A549 (cell line): ENCODE measurements around the gene VAV3. TPM values are rescaled to one million over a fixed set of nuclear protein-coding genes. Genes with fewer than 3 reads are reported as not detected.

Experiments used
- ATAC-seq, 2 experiments: fragments of 200-7000 bp in 1 of 2; fragments of >200 bp in 1 of 2; cut with Nextera tagmentation in 1 of 2; cut with Tn5 transposase in 1 of 2; 3 replicates each; pipeline versions ENCODE4 v1.8.0 to v1.9.1; 2018 to 2020; ENCODE audit warnings: mild to moderate bottlenecking in 1 of 2, moderate library complexity in 1 of 2
- CTCF ChIA-PET: fragments of 300-600 bp; sonication (Branson Sonifier 250); formaldehyde crosslinking; extraction: SDS; loops from one replicate; lab custom pipeline; 2021; ENCODE audit warnings: antibody characterized with exemption, inconsistent platforms; lab: Yijun Ruan, JAX
- POLR2A ChIA-PET: fragments of 350-600 bp; formaldehyde crosslinking; extraction: SDS; loops from one replicate; lab custom pipeline; 2021; ENCODE audit warnings: antibody characterized with exemption, inconsistent platforms; lab: Yijun Ruan, JAX
- DNase-seq, 2 experiments: peaks; one replicate each; pipeline versions ENCODE4 v3.0.0 to v3.0.0-alpha.2; 2011 to 2016; ENCODE audit warnings: low read depth in 1 of 2, low spot score in 1 of 2
- FAIRE-seq: peaks from 2 replicates; lab custom pipeline; 2011; peaks lifted over from hg19 to GRCh38; lab: Jason Lieb, UNC
- H3K27ac ChIP-seq, 2 experiments: fragments of >200 bp; sonication (Bioruptor Twin); formaldehyde crosslinking; 3 replicates each; pipeline ENCODE4 v1.5.1; 2016 to 2017
- H3K4me1 ChIP-seq: fragments of >200 bp; sonication (Bioruptor Twin); formaldehyde crosslinking; 3 replicates; pipeline ENCODE4 v1.6.1; 2016
- H3K4me2 ChIP-seq: fragments of >200 bp; sonication (Bioruptor Twin); formaldehyde crosslinking; 3 replicates; pipeline ENCODE4 v1.6.1; 2016
- H3K4me3 ChIP-seq: fragments of >200 bp; sonication (Bioruptor Twin); formaldehyde crosslinking; 3 replicates; pipeline ENCODE4 v1.5.1; 2016
- H3K9me3 ChIP-seq: fragments of >200 bp; sonication (Bioruptor Twin); formaldehyde crosslinking; 3 replicates; pipeline ENCODE4 v1.6.1; 2016
- BHLHE40 ChIP-seq: IDR thresholded peaks from 2 replicates; pipeline ENCODE4 v1.6.1; 2012; ENCODE audit warnings: low read depth, low read length, inconsistent platforms
- CBX2 ChIP-seq: fragments of 200-600 bp; sonication (generic); IDR thresholded peaks from 2 replicates; pipeline ENCODE4 v1.6.1; 2016; ENCODE audit warnings: low read depth, mild to moderate bottlenecking, borderline replicate concordance
- CBX8 ChIP-seq: fragments of 200-600 bp; sonication (generic); IDR thresholded peaks from 2 replicates; pipeline ENCODE4 v1.6.1; 2016
- CHD4 ChIP-seq: fragments of 200-600 bp; sonication (generic); IDR thresholded peaks from 2 replicates; pipeline ENCODE4 v1.6.1; 2016; ENCODE audit warnings: antibody characterized with exemption, mild to moderate bottlenecking, borderline replicate concordance
- EHMT2 ChIP-seq: fragments of 200-600 bp; sonication (generic); IDR thresholded peaks from 2 replicates; pipeline ENCODE4 v1.6.1; 2016; ENCODE audit warnings: antibody characterized with exemption, low read depth, mild to moderate bottlenecking, moderate library complexity
- ELK1 ChIP-seq: fragments of 150-350 bp; IDR thresholded peaks from 2 replicates; pipeline ENCODE4 v1.6.1; 2014; ENCODE audit warnings: low read depth, mild to moderate bottlenecking, low read length
- EP300 ChIP-seq, 2 experiments: fragments of >200 bp; sonication (Bioruptor Twin); formaldehyde crosslinking; IDR thresholded peaks; 2 replicates in 1 of 2; 3 replicates in 1 of 2; pipeline ENCODE4 v1.6.1; 2016 to 2017
- ESRRA ChIP-seq: fragments of 150-350 bp; IDR thresholded peaks from 2 replicates; pipeline ENCODE4 v1.6.1; 2014; ENCODE audit warnings: mild to moderate bottlenecking, low read length, borderline replicate concordance
- FOSB ChIP-seq: fragments of 250-450 bp; sonication (Bioruptor Pico); IDR thresholded peaks from 2 replicates; pipeline ENCODE4 v1.5.0; 2020; ENCODE audit warnings: mild to moderate bottlenecking, moderate library complexity
- FOXS1 ChIP-seq: fragments of 250-450 bp; sonication (Bioruptor Pico); IDR thresholded peaks from 2 replicates; pipeline ENCODE4 v1.5.0; 2020; ENCODE audit warnings: mild to moderate bottlenecking, moderate library complexity
- HES2 ChIP-seq: fragments of >200 bp; sonication (Bioruptor Twin); formaldehyde crosslinking; IDR thresholded peaks from 2 replicates; pipeline ENCODE4 v1.6.1; 2016
- HOXA7 ChIP-seq: fragments of 250-450 bp; sonication (Bioruptor Pico); IDR thresholded peaks from 2 replicates; pipeline ENCODE4 v1.5.0; 2020; ENCODE audit warnings: mild to moderate bottlenecking, moderate library complexity
- JUN ChIP-seq, 2 experiments: fragments of >200 bp; sonication (Bioruptor Twin); formaldehyde crosslinking; IDR thresholded peaks; 2 replicates in 1 of 2; 3 replicates in 1 of 2; pipeline ENCODE4 v1.6.1; 2016 to 2017
- JUNB ChIP-seq: fragments of >200 bp; sonication (Bioruptor Twin); formaldehyde crosslinking; IDR thresholded peaks from 2 replicates; pipeline ENCODE4 v1.6.1; 2016
- KDM1A ChIP-seq: fragments of 200-600 bp; sonication (generic); IDR thresholded peaks from 2 replicates; pipeline ENCODE4 v1.6.1; 2016; ENCODE audit warnings: low read depth, mild to moderate bottlenecking
- KDM5A ChIP-seq: fragments of 200-600 bp; sonication (generic); IDR thresholded peaks from 2 replicates; pipeline ENCODE4 v1.6.1; 2016; ENCODE audit warnings: antibody characterized with exemption, mild to moderate bottlenecking
- MYC ChIP-seq: IDR thresholded peaks from 2 replicates; pipeline ENCODE4 v1.6.1; 2012; ENCODE audit warnings: mild to moderate bottlenecking, inconsistent platforms, low read length, improper control_type of control experiment, borderline replicate concordance
- NFE2L2 ChIP-seq: fragments of 150-350 bp; conservative IDR thresholded peaks from 2 replicates; pipeline ENCODE4 v1.6.1; 2014; ENCODE audit warnings: low read length
- NR3C1 ChIP-seq: fragments of >200 bp; sonication (Bioruptor Twin); formaldehyde crosslinking; IDR thresholded peaks from 3 replicates; pipeline ENCODE4 v1.6.1; 2017
- PBX3 ChIP-seq: IDR thresholded peaks from 2 replicates; pipeline ENCODE4 v1.6.1; 2012
- POLR2A ChIP-seq: IDR thresholded peaks from 2 replicates; pipeline ENCODE4 v1.6.1; 2012; ENCODE audit warnings: mild to moderate bottlenecking, low read length
- RAD21 ChIP-seq, 2 experiments: fragments of >200 bp in 1 of 2; sonication (Bioruptor Twin) in 1 of 2; formaldehyde crosslinking in 1 of 2; IDR thresholded peaks in 1 of 2; conservative IDR thresholded peaks in 1 of 2; 2 replicates in 1 of 2; 3 replicates in 1 of 2; pipeline ENCODE4 v1.6.1; 2012 to 2018; ENCODE audit warnings: inconsistent platforms in 1 of 2
- RARB ChIP-seq: fragments of 250-450 bp; sonication (Bioruptor Pico); IDR thresholded peaks from 2 replicates; pipeline ENCODE4 v1.8.0; 2021; ENCODE audit warnings: mild to moderate bottlenecking, moderate library complexity
- RFX5 ChIP-seq: fragments of 450-650 bp; IDR thresholded peaks from 2 replicates; pipeline ENCODE4 v1.7.1; 2014; ENCODE audit warnings: antibody characterized with exemption, mild to moderate bottlenecking, moderate library complexity
- SMC3 ChIP-seq: fragments of >200 bp; sonication (Bioruptor Twin); formaldehyde crosslinking; IDR thresholded peaks from 3 replicates; pipeline ENCODE4 v1.6.1; 2018; ENCODE audit warnings: inconsistent platforms
- SREBF2 ChIP-seq: fragments of 450-650 bp; IDR thresholded peaks from 2 replicates; pipeline ENCODE4 v1.6.1; 2014; ENCODE audit warnings: mild to moderate bottlenecking, moderate library complexity
- TFCP2L1 ChIP-seq: fragments of 250-450 bp; sonication (Bioruptor Pico); IDR thresholded peaks from 2 replicates; pipeline ENCODE4 v1.5.0; 2021; ENCODE audit warnings: mild to moderate bottlenecking
- TP53 ChIP-seq: fragments of 250-450 bp; sonication (Bioruptor Pico); IDR thresholded peaks from 2 replicates; pipeline ENCODE4 v1.5.0; 2021; ENCODE audit warnings: mild to moderate bottlenecking, moderate library complexity
- ZC3H11A ChIP-seq: fragments of 450-650 bp; IDR thresholded peaks from 2 replicates; pipeline ENCODE4 v1.6.1; 2014; ENCODE audit warnings: antibody characterized with exemption, mild to moderate bottlenecking
- ZSCAN20 ChIP-seq: fragments of 250-450 bp; sonication (Bioruptor Pico); IDR thresholded peaks from 2 replicates; pipeline ENCODE4 v1.8.0; 2022; ENCODE audit warnings: mild to moderate bottlenecking, moderate library complexity
- WGBS: methylation state at CpG from one replicate; pipeline ENCODE4 v1.1.6; 2017; ENCODE audit errors: missing lambda C conversion rate; 5-methylcytosine and 5-hydroxymethylcytosine counted together
- polyA plus RNA-seq, 4 experiments: library from polyadenylated mRNA; depleted of rRNA in 3 of 4; stranded (reverse); fragments of >200 nt; fragmentation: RNase III in 1 of 4; extraction: RNeasy Plus Mini Kit Qiagen cat#74134 plus additional on column Dnase treatment in 1 of 4; gene quantifications; 2 replicates in 3 of 4; 3 replicates in 1 of 4; pipeline ENCODE4 v1.2.3, GENCODE V29; 2011 to 2017
- TF ChIP-seq, protein P1 (sequence below): fragments of >200 bp; sonication (Bioruptor Twin); formaldehyde crosslinking; IDR thresholded peaks from 3 replicates; pipeline ENCODE4 v1.5.1; 2016

Gene VAV3
- polyA plus RNA-seq, 2 of the 4 experiments (the other 2 are of a cell fraction): 12.8 to 22.7 TPM

- Histone ChIP-seq H3K4me3 (no peak overlapping the region), H3K27ac (no peak overlapping the region), H3K4me2 (no peak overlapping the region), H3K9me3 (no peaks in the 10 kb centered on the region), H3K4me1 (peaks cover 5% of the 10 kb centered on the region; the same call in 1 of the 3 replicates)
- DNase-seq: peak; percentile 3 to 33
- TF ChIP-seq, protein P1, sequence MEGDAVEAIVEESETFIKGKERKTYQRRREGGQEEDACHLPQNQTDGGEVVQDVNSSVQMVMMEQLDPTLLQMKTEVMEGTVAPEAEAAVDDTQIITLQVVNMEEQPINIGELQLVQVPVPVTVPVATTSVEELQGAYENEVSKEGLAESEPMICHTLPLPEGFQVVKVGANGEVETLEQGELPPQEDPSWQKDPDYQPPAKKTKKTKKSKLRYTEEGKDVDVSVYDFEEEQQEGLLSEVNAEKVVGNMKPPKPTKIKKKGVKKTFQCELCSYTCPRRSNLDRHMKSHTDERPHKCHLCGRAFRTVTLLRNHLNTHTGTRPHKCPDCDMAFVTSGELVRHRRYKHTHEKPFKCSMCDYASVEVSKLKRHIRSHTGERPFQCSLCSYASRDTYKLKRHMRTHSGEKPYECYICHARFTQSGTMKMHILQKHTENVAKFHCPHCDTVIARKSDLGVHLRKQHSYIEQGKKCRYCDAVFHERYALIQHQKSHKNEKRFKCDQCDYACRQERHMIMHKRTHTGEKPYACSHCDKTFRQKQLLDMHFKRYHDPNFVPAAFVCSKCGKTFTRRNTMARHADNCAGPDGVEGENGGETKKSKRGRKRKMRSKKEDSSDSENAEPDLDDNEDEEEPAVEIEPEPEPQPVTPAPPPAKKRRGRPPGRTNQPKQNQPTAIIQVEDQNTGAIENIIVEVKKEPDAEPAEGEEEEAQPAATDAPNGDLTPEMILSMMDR: peak; percentile 58
- TF ChIP-seq RARB (no peak), SMC3 (peak; percentile 59; the same call in 2 of the 3 replicates), RAD21 (conservative IDR thresholded peaks at IDR 0.05 in 1 of 2, IDR thresholded peaks at IDR 0.05 in 1 of 2) (peak; percentile 61 to 76), FOSB (CRISPR knock-in tag) (no peak), MYC (no peak), CBX8 (no peak), POLR2A (no peak), CHD4 (no peak), ZSCAN20 (no peak), RFX5 (no peak), FOXS1 (CRISPR knock-in tag) (no peak)
- ATAC-seq: peak; percentile 62 to 68; a peak in 5 of 6 replicates
- no peak for FAIRE-seq
- ChIA-PET CTCF (interaction anchor here (0.6 to 1.0 kb wide), 7 partner anchors 9 to 471 kb away, joined by 3 to 9 read pairs (median 4); no protein-coding TSS in a partner anchor), POLR2A (interaction anchor here (0.6 kb wide), 1 partner anchor 606 kb away, joined by 3 read pairs; no protein-coding TSS in a partner anchor)
- WGBS: 2% methylated on average over 2 of the region's 2 CpGs
Measured at GRCh38 chr1:107748531-107748930, 216.4 kb downstream of the VAV3 start.

- no peaks in the 10 kb centered on the region for H3K4me1 ChIP-seq
- no peak for FAIRE-seq
- H3K4me2 ChIP-seq: no peak overlapping the region
- no peak for ATAC-seq
- 86% methylated on average over 2 of the region's 4 CpGs for WGBS
- TF ChIP-seq RARB (no peak), EHMT2 (no peak), FOXS1 (CRISPR knock-in tag) (no peak), CHD4 (no peak), SREBF2 (no peak), TP53 (CRISPR knock-in tag) (no peak), BHLHE40 (no peak), NR3C1 (no peak), ESRRA (no peak), EP300 (IDR thresholded peaks at IDR 0.05) (no peak), SMC3 (no peak), TFCP2L1 (no peak), MYC (no peak), FOSB (CRISPR knock-in tag) (no peak), JUNB (no peak), ZC3H11A (no peak), CBX2 (no peak)
- H3K9me3 ChIP-seq: no peaks in the 10 kb centered on the region
- H3K4me3 ChIP-seq: no peak overlapping the region
- ChIA-PET POLR2A (no interaction called here), CTCF (no interaction called here)
- DNase-seq: no peak
- H3K27ac ChIP-seq: no peak overlapping the region
Measured at GRCh38 chr1:107741242-107741641, 223.7 kb downstream of the VAV3 start.

DNA sequence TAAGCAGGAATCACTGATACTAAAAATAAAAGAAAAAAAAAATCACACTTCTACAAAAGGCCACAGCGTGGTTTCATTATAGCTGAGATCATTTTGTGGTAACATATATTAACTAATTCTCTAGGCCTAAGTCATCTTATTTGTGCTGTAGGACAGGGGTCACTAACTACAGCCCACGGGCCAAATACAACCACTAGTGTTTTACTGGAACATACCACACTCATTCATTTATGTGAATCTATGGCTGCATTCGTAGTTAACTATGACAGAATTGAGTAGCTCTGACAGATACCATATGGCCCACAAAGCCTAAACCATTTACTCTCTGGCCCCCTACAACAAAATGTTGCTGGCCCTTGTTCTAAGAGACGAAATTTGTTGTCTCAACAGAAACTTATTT is 224.4 kb downstream of the VAV3 start:
- POLR2A ChIA-PET: no interaction called here
- no peak for FAIRE-seq
- H3K4me3 ChIP-seq: no peak overlapping the region
- no peak for DNase-seq
- no peak overlapping the region for H3K4me2 ChIP-seq
- no peaks in the 10 kb centered on the region for H3K9me3 ChIP-seq
- no peak overlapping the region for H3K27ac ChIP-seq
- no peak for ATAC-seq
- no peaks in the 10 kb centered on the region for H3K4me1 ChIP-seq
- WGBS: 69% methylated on average over 4 of the region's 4 CpGs
- CTCF ChIA-PET: no interaction called here
- TF ChIP-seq BHLHE40 (no peak), HOXA7 (CRISPR knock-in tag) (no peak), ELK1 (no peak), MYC (no peak), HES2 (no peak), PBX3 (no peak), JUN (IDR thresholded peaks at IDR 0.05) (no peak), KDM5A (no peak), KDM1A (no peak), NFE2L2 (no peak)
